ENCODE results near the gene SNX30. TPM values are rescaled to one million over a fixed set of nuclear protein-coding genes. Genes with fewer than 3 reads are reported as not detected.

SNX30 gene
- total and polyA plus RNA-seq, 7 donors = 0.55 to 2.8 (median 1.6) TPM

DNA sequence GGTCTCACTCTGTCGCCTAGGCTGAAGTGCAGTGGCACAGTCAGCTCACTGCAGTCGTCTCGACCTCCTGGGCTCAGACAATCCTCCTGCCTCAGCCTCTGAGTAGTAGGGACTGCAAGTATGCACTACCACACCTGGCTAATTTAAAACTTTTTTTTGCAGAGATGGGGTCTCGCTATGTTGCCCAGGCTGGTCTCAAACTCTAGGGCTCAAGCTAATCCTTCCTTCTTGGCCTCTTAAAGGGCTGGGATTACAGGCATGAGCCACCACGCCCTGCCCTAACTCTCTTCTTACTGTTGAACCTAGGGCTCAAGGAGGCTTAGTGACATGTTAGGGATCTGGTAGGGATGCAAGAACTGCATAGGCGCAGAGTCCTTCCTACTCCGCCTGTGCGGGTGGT lies 65.3 kb downstream of the SNX30 start:
- no peak overlapping the region for H3K27ac ChIP-seq
- H3K4me1 ChIP-seq = peaks cover 7% of the 10 kb centered on the region
- TF ChIP-seq, protein P1, sequence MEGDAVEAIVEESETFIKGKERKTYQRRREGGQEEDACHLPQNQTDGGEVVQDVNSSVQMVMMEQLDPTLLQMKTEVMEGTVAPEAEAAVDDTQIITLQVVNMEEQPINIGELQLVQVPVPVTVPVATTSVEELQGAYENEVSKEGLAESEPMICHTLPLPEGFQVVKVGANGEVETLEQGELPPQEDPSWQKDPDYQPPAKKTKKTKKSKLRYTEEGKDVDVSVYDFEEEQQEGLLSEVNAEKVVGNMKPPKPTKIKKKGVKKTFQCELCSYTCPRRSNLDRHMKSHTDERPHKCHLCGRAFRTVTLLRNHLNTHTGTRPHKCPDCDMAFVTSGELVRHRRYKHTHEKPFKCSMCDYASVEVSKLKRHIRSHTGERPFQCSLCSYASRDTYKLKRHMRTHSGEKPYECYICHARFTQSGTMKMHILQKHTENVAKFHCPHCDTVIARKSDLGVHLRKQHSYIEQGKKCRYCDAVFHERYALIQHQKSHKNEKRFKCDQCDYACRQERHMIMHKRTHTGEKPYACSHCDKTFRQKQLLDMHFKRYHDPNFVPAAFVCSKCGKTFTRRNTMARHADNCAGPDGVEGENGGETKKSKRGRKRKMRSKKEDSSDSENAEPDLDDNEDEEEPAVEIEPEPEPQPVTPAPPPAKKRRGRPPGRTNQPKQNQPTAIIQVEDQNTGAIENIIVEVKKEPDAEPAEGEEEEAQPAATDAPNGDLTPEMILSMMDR (IDR thresholded peaks at IDR 0.05) = no peak
- ATAC-seq = no peak
- 83 to 93% (median 83%) methylated on average over 8 of the region's 8 CpGs for WGBS, 3 donors
- H3K27me3 ChIP-seq (ENCODE audit: insufficient read depth in 3 of 3, low read length in 2 of 3) = no peaks in the 10 kb centered on the region
- DNase-seq = no peak
- no peaks in the 10 kb centered on the region for H3K9me3 ChIP-seq
- intact Hi-C loops (cut with DNase I) = loop anchor here (5.0 to 10.0 kb wide), 2 partner anchors 64 to 721 kb away; partner anchors contain the start of gene SNX30 (in 1 of the 2)
- no peaks in the 10 kb centered on the region for H3K36me3 ChIP-seq (ENCODE audit: insufficient read depth in 1 of 2, low read depth in 1 of 2)
- no peak overlapping the region for H3K4me3 ChIP-seq

DNA sequence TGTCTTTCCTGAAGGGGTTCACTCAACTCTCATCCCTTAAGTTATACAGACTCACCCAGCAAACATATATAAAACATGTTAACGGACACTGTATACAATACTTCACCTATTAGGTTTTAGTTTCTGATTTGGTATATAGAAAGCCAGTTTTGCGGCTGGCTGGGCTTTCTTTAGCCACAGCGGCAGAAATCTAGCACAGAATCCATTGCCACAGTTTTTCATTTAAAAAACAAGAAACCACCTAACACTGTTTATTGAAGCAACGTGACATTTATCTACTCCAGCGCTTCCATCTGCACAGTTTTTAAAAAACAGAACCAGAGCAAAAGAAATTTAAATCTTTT lies 67.3 kb downstream of the SNX30 start:
- Histone ChIP-seq H3K9me3 (no peaks in the 10 kb centered on the region), H3K27me3 (ENCODE audit: insufficient read depth in 3 of 3, low read length in 2 of 3) (no peaks in the 10 kb centered on the region), H3K36me3 (ENCODE audit: insufficient read depth in 1 of 2, low read depth in 1 of 2) (no peaks in the 10 kb centered on the region), H3K4me1 (peaks cover 7% of the 10 kb centered on the region), H3K4me3 (no peak overlapping the region), H3K27ac (no peak overlapping the region)
- ATAC-seq (no peak), DNase-seq (no peak)
- intact Hi-C loops (cut with DNase I) = loop anchor here (5.0 to 10.0 kb wide), 2 partner anchors 66 to 723 kb away; partner anchors contain the start of gene SNX30 (in 1 of the 2)
- 96 to 99% (median 97%) methylated on average over 5 of the region's 5 CpGs for WGBS, 3 donors
- TF ChIP-seq, protein P1 (IDR thresholded peaks at IDR 0.05) = no peak

DNA sequence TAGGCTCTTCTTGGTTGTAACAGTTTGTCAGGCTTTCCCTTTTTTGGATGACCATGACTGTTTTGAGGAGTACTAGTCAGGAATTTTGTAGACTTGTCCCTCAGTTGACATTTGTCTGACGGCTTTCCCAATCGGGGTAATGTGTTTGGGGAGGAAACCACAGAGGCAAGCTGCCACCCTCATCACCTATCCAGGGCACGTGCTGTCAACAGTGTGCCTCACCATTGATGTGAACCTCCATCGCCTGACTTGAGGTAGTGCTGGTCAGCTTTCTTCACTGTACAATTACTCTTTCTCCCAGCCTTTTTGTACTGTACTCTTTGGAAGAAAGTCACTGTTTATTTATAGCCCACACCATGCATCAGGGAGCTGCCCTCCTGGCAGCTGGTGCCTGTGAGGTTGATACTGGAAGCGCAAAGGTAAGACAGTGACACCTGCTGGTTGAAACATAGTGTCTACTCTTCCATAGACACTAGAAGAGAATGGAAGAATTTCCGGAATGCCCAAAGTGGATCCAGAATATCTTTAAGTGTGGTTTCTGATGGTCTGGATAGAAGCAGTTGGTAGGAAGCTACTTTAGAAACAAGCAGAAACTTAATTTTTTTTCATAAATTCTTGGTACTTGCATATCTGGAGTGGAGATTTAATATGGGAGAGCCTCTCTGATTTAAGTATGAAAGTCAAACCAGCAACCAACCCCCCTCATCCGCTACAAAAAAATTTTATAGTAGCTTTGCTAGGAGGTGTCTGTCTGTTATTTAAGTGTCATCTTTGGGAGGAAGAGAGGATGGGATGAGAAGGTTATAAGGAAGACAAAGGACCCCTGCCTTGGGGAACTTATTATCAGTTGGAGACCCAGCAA lies 69.3 kb downstream of the SNX30 start:
- intact Hi-C loops (cut with DNase I) = loop anchor here (5.0 to 10.0 kb wide), 3 partner anchors 68 to 725 kb away; partner anchors contain the start of genes INIP (in 1 of the 2) and SNX30 (in 1 of the 2)
- Histone ChIP-seq H3K36me3 (ENCODE audit: insufficient read depth in 1 of 2, low read depth in 1 of 2) (no peaks in the 10 kb centered on the region), H3K4me1 (peaks cover 7% of the 10 kb centered on the region), H3K27ac (peak overlapping the region; percentile 60), H3K4me3 (no peak overlapping the region), H3K27me3 (ENCODE audit: insufficient read depth in 3 of 3, low read length in 2 of 3) (no peaks in the 10 kb centered on the region), H3K9me3 (no peaks in the 10 kb centered on the region)
- ATAC-seq (peak; percentile 99 to 100 (median 100)), DNase-seq (peak; percentile 52 to 75)
- TF ChIP-seq, protein P1 (IDR thresholded peaks at IDR 0.05) = peak; percentile 77
- 49 to 66% (median 54%) methylated on average over 7 of the region's 7 CpGs for WGBS, 3 donors

DNA sequence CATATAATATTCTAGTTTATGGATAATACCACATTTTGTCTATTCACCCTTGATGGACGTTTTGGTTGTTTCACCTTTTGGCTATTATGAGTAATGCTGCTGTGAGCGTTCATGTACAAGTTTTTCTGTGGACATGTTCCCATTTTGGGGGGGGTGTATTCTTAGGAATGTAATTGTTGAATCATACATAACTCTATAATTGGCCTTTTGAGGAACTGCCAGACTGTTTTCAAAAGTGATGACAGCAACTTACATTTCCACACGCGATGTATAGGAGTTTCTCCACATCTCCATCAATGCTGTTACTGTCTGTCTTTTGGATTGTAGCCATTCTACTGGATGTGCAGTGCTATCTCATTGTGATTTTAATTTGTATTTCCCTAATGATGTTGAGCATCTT lies 70.3 kb downstream of the SNX30 start:
- no peak overlapping the region for H3K27ac ChIP-seq
- ATAC-seq = no peak
- H3K4me3 ChIP-seq = no peak overlapping the region
- H3K36me3 ChIP-seq (ENCODE audit: insufficient read depth in 1 of 2, low read depth in 1 of 2) = no peaks in the 10 kb centered on the region
- H3K4me1 ChIP-seq = peaks cover 7% of the 10 kb centered on the region
- TF ChIP-seq, protein P1 (IDR thresholded peaks at IDR 0.05) = no peak
- intact Hi-C loops (cut with DNase I) = loop anchor here in 1 of 2 donors (5.0 kb wide), 1 partner anchor 104 kb away; the partner anchor contains the start of gene INIP
- no peaks in the 10 kb centered on the region for H3K9me3 ChIP-seq
- DNase-seq = no peak
- WGBS, 3 donors = 87 to 90% (median 87%) methylated on average over 4 of the region's 4 CpGs
- H3K27me3 ChIP-seq (ENCODE audit: insufficient read depth in 3 of 3, low read length in 2 of 3) = no peaks in the 10 kb centered on the region

Data from psoas muscle (tissue), 8 donors.